ENCODE data around the gene SIL1.

The SIL1 gene

GRCh38 chr5:139110526-139111168 lies 87.5 kb downstream of the SIL1 start:
- no peak overlapping the region for H3K14ac ChIP-seq (ENCODE audit: low read length in 2 of 2)
- no peak overlapping the region for H3K18ac ChIP-seq (ENCODE audit: low read depth in 1 of 2, low read length in 2 of 2)
- no peak overlapping the region for H3K4ac ChIP-seq (ENCODE audit: low read depth in 1 of 2, low read length in 2 of 2)
- no peak overlapping the region for H3K4me2 ChIP-seq (ENCODE audit: low read length, poor library complexity, severe bottlenecking)
- H3K9ac ChIP-seq (ENCODE audit: low read length), result no peak overlapping the region
- no peak overlapping the region for H2BK12ac ChIP-seq (ENCODE audit: low read length in 2 of 2)
- no peaks in the 10 kb centered on the region for H3K27me3 ChIP-seq (ENCODE audit: control insufficient read depth in 1 of 2, insufficient read depth in 1 of 2, low read length in 2 of 2)
- no peak overlapping the region for H3K23ac ChIP-seq (ENCODE audit: low read length in 2 of 2)
- peaks cover 7% of the 10 kb centered on the region for H3K79me1 ChIP-seq (replicated peaks; ENCODE audit: low read length, poor library complexity, severe bottlenecking)
- H3K4me3 ChIP-seq (ENCODE audit: insufficient read depth in 1 of 2, low read depth in 1 of 2, low read length in 2 of 2), result no peak overlapping the region
- H2BK120ac ChIP-seq (ENCODE audit: low read depth, low read length), result no peak overlapping the region
- no peak overlapping the region for H2BK15ac ChIP-seq (ENCODE audit: low read depth, poor library complexity, severe bottlenecking)
- H2BK5ac ChIP-seq (ENCODE audit: low read depth, low read length, poor library complexity, severe bottlenecking), result no peak overlapping the region
- no peak overlapping the region for H4K91ac ChIP-seq (ENCODE audit: low read length)
- H3K27ac ChIP-seq (ENCODE audit: low read length, poor library complexity, severe bottlenecking), result no peak overlapping the region
- no peak overlapping the region for H4K8ac ChIP-seq (ENCODE audit: low read length)
- no peak overlapping the region for H2AK5ac ChIP-seq (ENCODE audit: low read length, severe bottlenecking)
- no peaks in the 10 kb centered on the region for H3K9me3 ChIP-seq (ENCODE audit: control insufficient read depth, low read length)
- H2AFZ ChIP-seq (ENCODE audit: low read depth, low read length), result no peak overlapping the region
- H3K36me3 ChIP-seq (ENCODE audit: control insufficient read depth in 1 of 2, insufficient read depth in 2 of 2, low read depth in 1 of 2, low read length in 2 of 2), result peaks cover 0 to 4% of the 10 kb centered on the region in 2 experiments
- no peak for DNase-seq
- peaks cover 4% of the 10 kb centered on the region for H3K4me1 ChIP-seq (ENCODE audit: control insufficient read depth, insufficient read depth, low read depth, low read length)

- no peak overlapping the region for H2AFZ ChIP-seq (ENCODE audit: low read depth, low read length)
- H3K4me1 ChIP-seq (ENCODE audit: control insufficient read depth, insufficient read depth, low read depth, low read length), result peaks cover 10% of the 10 kb centered on the region
- peaks cover 0 to 6% of the 10 kb centered on the region in 2 experiments for H3K36me3 ChIP-seq (ENCODE audit: control insufficient read depth in 1 of 2, insufficient read depth in 2 of 2, low read depth in 1 of 2, low read length in 2 of 2)
- no peak overlapping the region for H3K14ac ChIP-seq (ENCODE audit: low read length in 2 of 2)
- H3K4me2 ChIP-seq (ENCODE audit: low read length, poor library complexity, severe bottlenecking), result no peak overlapping the region
- H2BK5ac ChIP-seq (ENCODE audit: low read depth, low read length, poor library complexity, severe bottlenecking), result no peak overlapping the region
- WGBS, result 94% methylated on average over 5 of the region's 10 CpGs
- no peak overlapping the region for H2BK15ac ChIP-seq (ENCODE audit: low read depth, poor library complexity, severe bottlenecking)
- H3K4ac ChIP-seq (ENCODE audit: low read depth in 1 of 2, low read length in 2 of 2), result no peak overlapping the region
- no peak overlapping the region for H3K4me3 ChIP-seq (ENCODE audit: insufficient read depth in 1 of 2, low read depth in 1 of 2, low read length in 2 of 2)
- no peak overlapping the region for H2BK120ac ChIP-seq (ENCODE audit: low read depth, low read length)
- H3K9ac ChIP-seq (ENCODE audit: low read length), result no peak overlapping the region
- no peaks in the 10 kb centered on the region for H3K9me3 ChIP-seq (ENCODE audit: control insufficient read depth, low read length)
- no peak overlapping the region for H2AK5ac ChIP-seq (ENCODE audit: low read length, severe bottlenecking)
- no peak overlapping the region for H2BK12ac ChIP-seq (ENCODE audit: low read length in 2 of 2)
- DNase-seq, result no peak
- no peak overlapping the region for H3K18ac ChIP-seq (ENCODE audit: low read depth in 1 of 2, low read length in 2 of 2)
- peaks cover 19% of the 10 kb centered on the region for H3K79me1 ChIP-seq (replicated peaks; ENCODE audit: low read length, poor library complexity, severe bottlenecking)
- H3K27ac ChIP-seq (ENCODE audit: low read length, poor library complexity, severe bottlenecking), result no peak overlapping the region
- H4K8ac ChIP-seq (ENCODE audit: low read length), result no peak overlapping the region
- no peaks in the 10 kb centered on the region for H3K27me3 ChIP-seq (ENCODE audit: control insufficient read depth in 1 of 2, insufficient read depth in 1 of 2, low read length in 2 of 2)
- H4K91ac ChIP-seq (ENCODE audit: low read length), result no peak overlapping the region
- no peak overlapping the region for H3K23ac ChIP-seq (ENCODE audit: low read length in 2 of 2)
Measured at GRCh38 chr5:139108063-139108824, 89.9 kb downstream of the SIL1 start.

- Histone ChIP-seq H2BK15ac (ENCODE audit: low read depth, poor library complexity, severe bottlenecking) (no peak overlapping the region), H3K36me3 (ENCODE audit: control insufficient read depth in 1 of 2, insufficient read depth in 2 of 2, low read depth in 1 of 2, low read length in 2 of 2) (peaks cover 0 to 6% of the 10 kb centered on the region in 2 experiments), H3K23ac (ENCODE audit: low read length in 2 of 2) (no peak overlapping the region), H3K4me3 (ENCODE audit: insufficient read depth in 1 of 2, low read depth in 1 of 2, low read length in 2 of 2) (peak overlapping the region in 1 of 2 experiments; percentile 61), H3K4ac (ENCODE audit: low read depth in 1 of 2, low read length in 2 of 2) (no peak overlapping the region), H3K4me2 (ENCODE audit: low read length, poor library complexity, severe bottlenecking) (no peak overlapping the region), H4K8ac (ENCODE audit: low read length) (no peak overlapping the region), H2BK12ac (ENCODE audit: low read length in 2 of 2) (no peak overlapping the region), H3K27ac (ENCODE audit: low read length, poor library complexity, severe bottlenecking) (no peak overlapping the region), H2AFZ (ENCODE audit: low read depth, low read length) (no peak overlapping the region), H3K18ac (ENCODE audit: low read depth in 1 of 2, low read length in 2 of 2) (peak overlapping the region in 1 of 2 experiments; percentile 29), H3K79me1 (replicated peaks; ENCODE audit: low read length, poor library complexity, severe bottlenecking) (peaks cover 18% of the 10 kb centered on the region), H2AK5ac (ENCODE audit: low read length, severe bottlenecking) (no peak overlapping the region), H3K4me1 (ENCODE audit: control insufficient read depth, insufficient read depth, low read depth, low read length) (peaks cover 10% of the 10 kb centered on the region), H2BK5ac (ENCODE audit: low read depth, low read length, poor library complexity, severe bottlenecking) (no peak overlapping the region), H3K14ac (ENCODE audit: low read length in 2 of 2) (peak overlapping the region in 1 of 2 experiments; percentile 86), H3K27me3 (ENCODE audit: control insufficient read depth in 1 of 2, insufficient read depth in 1 of 2, low read length in 2 of 2) (no peaks in the 10 kb centered on the region), H2BK120ac (ENCODE audit: low read depth, low read length) (no peak overlapping the region), H4K91ac (ENCODE audit: low read length) (no peak overlapping the region), H3K9me3 (ENCODE audit: control insufficient read depth, low read length) (no peaks in the 10 kb centered on the region), H3K9ac (ENCODE audit: low read length) (peak overlapping the region; percentile 67)
- WGBS, result 61% methylated on average over 15 of the region's 15 CpGs
- no peak for DNase-seq
Measured at GRCh38 chr5:139105621-139106071, 92.5 kb downstream of the SIL1 start.

GRCh38 chr5:139104577-139105276 lies 93.4 kb downstream of the SIL1 start:
- Histone ChIP-seq H3K4ac (ENCODE audit: low read depth in 1 of 2, low read length in 2 of 2) (no peak overlapping the region), H4K91ac (ENCODE audit: low read length) (no peak overlapping the region), H3K4me3 (ENCODE audit: insufficient read depth in 1 of 2, low read depth in 1 of 2, low read length in 2 of 2) (peak overlapping the region in 1 of 2 experiments; percentile 61), H3K4me1 (ENCODE audit: control insufficient read depth, insufficient read depth, low read depth, low read length) (peaks cover 10% of the 10 kb centered on the region), H3K4me2 (ENCODE audit: low read length, poor library complexity, severe bottlenecking) (no peak overlapping the region), H3K79me1 (replicated peaks; ENCODE audit: low read length, poor library complexity, severe bottlenecking) (peaks cover 17% of the 10 kb centered on the region), H2BK5ac (ENCODE audit: low read depth, low read length, poor library complexity, severe bottlenecking) (no peak overlapping the region), H3K27ac (ENCODE audit: low read length, poor library complexity, severe bottlenecking) (no peak overlapping the region), H3K36me3 (ENCODE audit: control insufficient read depth in 1 of 2, insufficient read depth in 2 of 2, low read depth in 1 of 2, low read length in 2 of 2) (peaks cover 0 to 6% of the 10 kb centered on the region in 2 experiments), H3K14ac (ENCODE audit: low read length in 2 of 2) (no peak overlapping the region), H4K8ac (ENCODE audit: low read length) (no peak overlapping the region), H3K9me3 (ENCODE audit: control insufficient read depth, low read length) (no peaks in the 10 kb centered on the region), H3K18ac (ENCODE audit: low read depth in 1 of 2, low read length in 2 of 2) (no peak overlapping the region), H2AK5ac (ENCODE audit: low read length, severe bottlenecking) (no peak overlapping the region), H3K23ac (ENCODE audit: low read length in 2 of 2) (no peak overlapping the region), H2BK12ac (ENCODE audit: low read length in 2 of 2) (no peak overlapping the region), H2BK15ac (ENCODE audit: low read depth, poor library complexity, severe bottlenecking) (no peak overlapping the region), H3K27me3 (ENCODE audit: control insufficient read depth in 1 of 2, insufficient read depth in 1 of 2, low read length in 2 of 2) (no peaks in the 10 kb centered on the region), H2BK120ac (ENCODE audit: low read depth, low read length) (no peak overlapping the region), H3K9ac (ENCODE audit: low read length) (peak overlapping the region; percentile 67), H2AFZ (ENCODE audit: low read depth, low read length) (no peak overlapping the region)
- DNase-seq, result no peak
- 95% methylated on average over 6 of the region's 10 CpGs for WGBS

Measured in mesenchymal stem cell (in vitro differentiated cells and primary cell).